Naive B cell (primary cell): ENCODE data around the gene KRTAP10-2. TPM values are rescaled to one million over a fixed set of nuclear protein-coding genes. Genes with fewer than 3 reads are reported as not detected.
"Not testable (repeated sequence)": the region's sequence is repeated elsewhere in the genome, so short reads cannot be mapped to it uniquely, and the experiment has no call there.

Source experiments
- ATAC-seq, 2 donors: fragments of 150-1000 bp; cut with Tn5 transposase; 2 replicates each; pipeline ENCODE4 v1.10.0; 2021; ENCODE audit warnings: low read depth in 2 of 2, mild to moderate bottlenecking in 2 of 2, moderate library complexity in 2 of 2
- DNase-seq: peaks from one replicate; pipeline ENCODE4 v3.0.0; 2022
- H3K27ac Mint-ChIP-seq, 6 donors: one replicate each; pipeline ENCODE4 v1.8.0; 2020 to 2022; ENCODE audit warnings: mild to moderate bottlenecking in 6 of 6, mixed read lengths in 6 of 6, moderate library complexity in 5 of 6, inconsistent platforms in 2 of 6
- H3K27me3 Mint-ChIP-seq, 3 donors: one replicate each; pipeline ENCODE4 v1.8.0; 2021 to 2022; ENCODE audit warnings: mixed read lengths in 3 of 3, mild to moderate bottlenecking in 1 of 3
- H3K36me3 Mint-ChIP-seq, 2 donors: one replicate each; pipeline ENCODE4 v1.8.0; 2020 to 2022; ENCODE audit warnings: mixed read lengths in 2 of 2, inconsistent platforms in 1 of 2, mild to moderate bottlenecking in 1 of 2
- H3K4me1 Mint-ChIP-seq, 3 donors: one replicate each; pipeline ENCODE4 v1.8.0; 2020 to 2022; ENCODE audit warnings: mixed read lengths in 3 of 3, inconsistent platforms in 1 of 3, mild to moderate bottlenecking in 1 of 3, moderate library complexity in 1 of 3
- H3K4me3 Mint-ChIP-seq, 8 donors: one replicate each; pipeline ENCODE4 v1.8.0; 2020 to 2022; ENCODE audit warnings: mild to moderate bottlenecking in 8 of 8, mixed read lengths in 8 of 8, moderate library complexity in 8 of 8, inconsistent platforms in 2 of 8
- H3K9me3 Mint-ChIP-seq, 7 donors: one replicate each; pipeline ENCODE4 v1.8.0; 2020 to 2022; ENCODE audit warnings: mixed read lengths in 7 of 7, mild to moderate bottlenecking in 5 of 7, inconsistent platforms in 2 of 7, moderate library complexity in 1 of 7
- polyA plus RNA-seq, 6 donors: library from polyadenylated mRNA; unstranded; fragments of 300-500 nt; fragmentation: Illumina TruSeq; gene quantifications; one replicate each; pipeline ENCODE4 v1.2.3, GENCODE V29; 2021; ENCODE audit warnings: low read depth in 6 of 6

KRTAP10-2 gene
- polyA plus RNA-seq, 6 donors from 2014 or later, result not detected

DNA sequence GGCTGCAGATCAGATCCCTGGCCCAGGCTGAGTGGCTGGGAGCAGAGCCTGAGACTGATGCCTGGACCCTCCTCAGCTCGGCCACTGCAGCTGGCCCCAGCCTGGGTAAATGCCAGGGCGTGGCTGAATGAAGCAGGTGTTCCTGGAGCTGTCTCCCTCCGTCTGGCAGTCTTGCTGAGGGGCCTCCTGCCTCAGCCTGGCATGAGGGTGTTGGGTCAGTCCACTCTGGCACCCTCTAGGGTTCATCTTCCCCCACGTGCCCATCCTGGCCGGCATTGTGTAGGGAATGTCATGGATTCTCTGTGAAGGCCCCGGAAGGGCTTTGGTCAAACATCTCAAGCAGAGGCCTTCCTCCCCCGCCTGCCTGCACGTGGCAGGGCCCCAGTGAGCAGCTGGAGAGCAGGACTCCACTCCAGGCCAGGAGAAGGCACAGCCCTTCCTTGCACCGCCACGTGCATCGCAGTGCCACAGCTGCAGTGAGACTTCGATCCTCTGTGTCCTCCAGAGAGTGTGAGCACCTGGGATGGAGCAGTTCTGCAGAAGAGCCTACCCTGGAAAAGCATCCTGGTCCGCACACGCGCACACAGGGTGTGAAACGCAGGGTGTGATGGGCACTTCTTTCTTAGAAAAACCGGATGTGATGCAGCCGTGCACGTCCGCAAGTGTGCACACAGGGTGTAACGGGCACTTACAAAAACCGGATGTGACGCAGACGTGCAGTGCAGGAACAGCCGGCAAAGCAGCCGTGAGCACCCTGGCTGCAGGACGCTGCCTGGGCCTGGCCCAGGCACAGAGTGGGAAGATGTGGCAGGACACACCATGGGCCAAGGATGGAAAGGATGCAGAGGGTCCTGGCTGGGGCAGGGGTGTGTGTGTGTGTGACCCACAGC lies 17.6 kb upstream of the KRTAP10-2 start:
- Mint-ChIP-seq H3K27me3 (peaks cover 13 to 35% (median 29%) of the 10 kb centered on the region in 3 donors), H3K9me3 (peaks cover 0 to 4% (median 3%) of the 10 kb centered on the region in 7 donors), H3K4me1 (peaks cover 12 to 23% (median 20%) of the 10 kb centered on the region in 3 donors), H3K4me3 (no peak overlapping the region), H3K27ac (peak overlapping the region in 1 of 6 donors; percentile 79), H3K36me3 (peaks cover 0 to 13% of the 10 kb centered on the region in 2 donors)
- ATAC-seq (no peak), DNase-seq (no peak)

DNA sequence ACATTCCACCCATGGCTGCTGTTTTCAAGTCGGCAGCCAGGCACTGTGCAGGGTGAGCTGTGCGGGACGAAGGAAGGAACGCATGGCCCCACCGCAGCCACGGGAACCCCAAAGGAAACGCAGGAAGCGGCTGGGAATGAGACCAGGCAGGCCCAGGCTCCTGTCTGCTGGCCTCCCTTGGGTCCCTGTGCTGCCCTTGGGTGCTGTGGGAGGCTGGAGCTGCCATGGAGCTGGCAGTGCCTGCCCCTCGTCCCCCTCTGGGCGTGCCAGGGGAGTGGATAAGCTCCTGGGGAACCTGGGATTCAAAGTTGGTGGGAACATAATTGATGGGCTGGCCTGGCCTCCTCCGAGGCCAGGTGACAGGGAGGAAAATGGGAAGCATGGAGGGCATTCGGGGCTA lies 17.0 kb upstream of the KRTAP10-2 start:
- ATAC-seq (no peak), DNase-seq (no peak)
- Mint-ChIP-seq H3K27ac (no peak overlapping the region), H3K9me3 (peaks cover 2 to 5% (median 3%) of the 10 kb centered on the region in 7 donors), H3K27me3 (peaks cover 13 to 29% (median 29%) of the 10 kb centered on the region in 3 donors), H3K36me3 (peaks cover 0 to 13% of the 10 kb centered on the region in 2 donors), H3K4me1 (peaks cover 12 to 23% (median 20%) of the 10 kb centered on the region in 3 donors), H3K4me3 (no peak overlapping the region)

DNA sequence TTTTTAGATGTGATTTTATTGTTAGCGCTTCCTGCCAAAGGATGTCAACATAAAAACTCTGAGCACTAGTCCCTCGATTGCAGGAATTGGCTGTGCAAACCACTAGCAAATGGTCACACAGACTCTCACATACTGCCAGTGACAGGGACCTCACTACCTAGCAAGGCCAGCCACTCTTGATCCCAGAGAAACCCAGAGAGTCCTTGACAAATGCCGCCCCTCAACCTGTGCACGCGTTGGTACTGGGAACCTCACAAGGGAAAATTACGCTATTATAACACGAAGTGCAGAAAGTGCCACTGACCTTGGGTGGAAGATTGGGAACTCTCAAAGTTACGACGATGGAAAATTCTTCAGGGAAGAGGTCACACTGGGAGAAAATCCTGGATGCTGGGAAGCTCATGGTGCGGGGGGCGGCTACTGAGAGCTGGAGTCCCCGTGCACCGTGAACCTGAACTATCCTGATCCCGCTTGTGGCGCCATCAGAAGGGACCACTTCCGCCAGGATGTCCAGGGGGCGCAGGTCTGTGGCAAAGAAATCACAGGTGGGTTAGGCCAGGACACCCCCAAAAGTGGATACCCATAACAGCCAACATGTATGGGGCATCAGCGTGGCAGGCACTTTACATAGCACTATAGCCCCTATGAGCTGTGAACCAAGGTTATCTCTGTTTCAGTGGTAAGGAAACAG lies 16.3 kb upstream of the KRTAP10-2 start:
- DNase-seq (no peak), ATAC-seq (no peak)
- peaks cover 8 to 23% (median 23%) of the 10 kb centered on the region in 3 donors for H3K27me3 Mint-ChIP-seq
- H3K36me3 Mint-ChIP-seq, result peaks cover 0 to 13% of the 10 kb centered on the region in 2 donors
- H3K9me3 Mint-ChIP-seq, result peaks cover 3 to 10% (median 5%) of the 10 kb centered on the region in 7 donors
- H3K4me1 Mint-ChIP-seq, result peaks cover 12 to 23% (median 20%) of the 10 kb centered on the region in 3 donors
- H3K27ac Mint-ChIP-seq, result peak overlapping the region in 3 of 6 donors; percentile 24 to 72 (median 65)
- H3K4me3 Mint-ChIP-seq, result no peak overlapping the region

DNA sequence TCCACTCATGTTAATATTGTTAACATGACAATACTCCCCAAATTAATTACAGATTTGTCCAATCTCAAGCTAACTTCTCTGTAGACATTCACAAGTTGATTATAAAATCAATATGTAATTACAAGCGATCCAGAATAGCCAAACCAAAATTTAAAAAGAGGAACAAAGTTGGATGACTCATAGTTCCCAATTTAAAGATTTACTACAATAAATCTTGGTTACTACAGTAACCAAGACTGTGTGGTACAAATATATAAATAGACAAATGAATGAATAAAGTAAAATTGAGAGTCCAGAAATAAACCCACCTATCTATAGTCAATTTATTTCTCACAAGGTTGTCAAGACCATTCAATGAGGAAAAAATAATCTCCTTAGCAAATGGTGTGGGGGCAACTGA lies 15.1 kb upstream of the KRTAP10-2 start:
- Mint-ChIP-seq H3K4me3 (peak overlapping the region in 2 of 8 donors; percentile 11 to 22), H3K27ac (peak overlapping the region in 5 of 6 donors; percentile 15 to 85 (median 40)), H3K4me1 (peaks cover 17 to 33% (median 26%) of the 10 kb centered on the region in 3 donors), H3K27me3 (peaks cover 4 to 16% (median 11%) of the 10 kb centered on the region in 3 donors), H3K9me3 (peaks cover 7 to 20% (median 11%) of the 10 kb centered on the region in 7 donors), H3K36me3 (peaks cover 7 to 8% of the 10 kb centered on the region in 2 donors)
- ATAC-seq, result peak; percentile 73 to 77
- peak; percentile 31 for DNase-seq

DNA sequence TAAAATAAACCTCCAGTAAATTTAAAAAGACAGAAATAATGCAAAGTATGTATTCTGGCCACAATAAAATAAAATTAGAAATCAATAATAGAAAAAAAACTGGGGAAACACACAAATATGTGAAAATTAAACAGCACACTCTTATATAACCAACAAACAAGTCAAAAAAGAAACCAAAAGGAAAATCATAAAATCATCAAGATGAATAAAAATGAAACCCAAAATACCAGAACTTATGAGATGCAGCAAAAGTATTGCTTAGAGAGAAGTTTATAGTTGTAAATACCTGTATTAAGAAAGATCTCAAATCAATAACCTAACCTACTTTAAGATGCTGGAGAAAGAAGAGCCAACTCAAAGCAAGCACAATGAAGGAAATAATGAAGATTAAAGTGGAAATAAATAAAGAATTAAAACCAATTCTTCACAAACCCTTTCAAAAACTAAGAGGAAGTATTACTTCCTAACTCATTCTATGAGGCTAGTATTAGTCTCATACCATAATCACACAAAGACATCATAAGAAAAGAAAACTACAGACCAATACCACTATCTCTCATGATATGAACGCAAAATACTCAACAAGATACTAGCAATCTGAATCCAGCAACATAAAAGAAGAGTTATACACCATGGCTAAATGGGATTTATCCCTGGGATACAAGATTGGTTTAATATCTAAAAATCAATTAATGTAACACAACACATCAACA lies 13.7 kb upstream of the KRTAP10-2 start:
- peaks cover 10 to 31% (median 15%) of the 10 kb centered on the region in 7 donors for H3K9me3 Mint-ChIP-seq
- ATAC-seq (peak; percentile 61), DNase-seq (peak; percentile 13)
- peaks cover 7 to 16% of the 10 kb centered on the region in 2 donors for H3K36me3 Mint-ChIP-seq
- H3K4me3 Mint-ChIP-seq, result peak overlapping the region in 7 of 8 donors; percentile 11 to 77 (median 53)
- H3K27me3 Mint-ChIP-seq, result peaks cover 0 to 11% (median 1%) of the 10 kb centered on the region in 3 donors
- H3K27ac Mint-ChIP-seq, result peak overlapping the region; percentile 44 to 92 (median 88)
- H3K4me1 Mint-ChIP-seq, result peaks cover 17 to 40% (median 28%) of the 10 kb centered on the region in 3 donors

DNA sequence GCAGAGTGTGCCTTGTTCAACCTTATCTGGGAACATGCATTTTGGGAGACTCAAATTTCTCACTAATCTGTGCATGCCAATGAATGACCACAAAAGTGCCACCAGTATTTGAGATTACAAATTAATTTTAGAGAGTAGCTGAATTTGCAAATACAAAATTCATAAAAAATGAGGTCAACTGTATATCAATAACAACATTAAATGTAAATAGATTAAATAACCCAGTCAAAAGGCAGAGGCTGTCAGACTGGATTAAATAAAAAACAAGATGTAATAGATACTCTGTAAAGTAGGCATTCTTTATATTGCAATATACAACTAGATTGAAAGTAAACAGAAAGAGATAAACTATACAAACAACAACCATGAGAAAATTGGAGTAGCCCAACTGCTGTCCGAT lies 12.8 kb upstream of the KRTAP10-2 start:
- H3K27me3 Mint-ChIP-seq, result peaks cover 0 to 5% (median 2%) of the 10 kb centered on the region in 3 donors
- H3K27ac Mint-ChIP-seq, result peak overlapping the region in 3 of 6 donors; percentile 12 to 92 (median 25)
- H3K4me1 Mint-ChIP-seq, result peaks cover 17 to 40% (median 28%) of the 10 kb centered on the region in 3 donors
- ATAC-seq, result no peak
- peaks cover 10 to 36% (median 16%) of the 10 kb centered on the region in 7 donors for H3K9me3 Mint-ChIP-seq
- peaks cover 7 to 10% of the 10 kb centered on the region in 2 donors for H3K36me3 Mint-ChIP-seq
- no peak for DNase-seq
- peak overlapping the region in 1 of 8 donors; percentile 61 for H3K4me3 Mint-ChIP-seq

DNA sequence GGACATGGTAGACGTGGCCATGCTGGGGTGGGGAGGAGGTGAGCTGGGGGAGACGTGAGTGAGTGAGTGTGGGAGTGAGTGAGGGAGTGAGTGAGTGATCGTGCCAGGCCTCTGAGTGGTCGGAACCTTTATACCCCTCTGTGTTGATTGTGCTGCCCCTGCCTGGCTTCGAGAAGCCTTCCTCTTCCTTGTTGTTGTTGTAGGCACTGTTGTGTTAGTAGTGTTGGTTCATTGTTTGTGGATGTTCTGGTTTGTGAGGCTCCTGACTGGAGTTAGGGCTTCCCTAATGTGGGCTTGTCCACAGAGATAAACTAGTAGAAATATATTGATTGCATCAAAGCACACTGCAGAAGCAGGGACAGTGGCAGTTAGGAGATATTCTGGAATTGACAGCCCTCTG lies 7.4 kb upstream of the KRTAP10-2 start, which contains the start of gene KRTAP10-3:
KRTAP10-3 (minus strand) TSS at position 101 of the 400 bp plus-strand sequence; CDS start at position 21, 80 bp downstream.
- H3K27me3 Mint-ChIP-seq, result peaks cover 7 to 46% (median 38%) of the 10 kb centered on the region in 3 donors
- peak within 1 kb of the TSS in 1 of 8 donors; percentile 13 for H3K4me3 Mint-ChIP-seq
- H3K9me3 Mint-ChIP-seq, result peaks cover 10 to 40% (median 20%) of the 10 kb centered on the region in 7 donors
- H3K27ac Mint-ChIP-seq, result peak within 1 kb of the TSS in 1 of 6 donors; percentile 79
- no peak for ATAC-seq
- peaks cover 12 to 22% (median 15%) of the 10 kb centered on the region in 3 donors for H3K4me1 Mint-ChIP-seq
- H3K36me3 Mint-ChIP-seq, result peaks cover 7 to 21% of the 10 kb centered on the region in 2 donors
- DNase-seq, result no peak

DNA sequence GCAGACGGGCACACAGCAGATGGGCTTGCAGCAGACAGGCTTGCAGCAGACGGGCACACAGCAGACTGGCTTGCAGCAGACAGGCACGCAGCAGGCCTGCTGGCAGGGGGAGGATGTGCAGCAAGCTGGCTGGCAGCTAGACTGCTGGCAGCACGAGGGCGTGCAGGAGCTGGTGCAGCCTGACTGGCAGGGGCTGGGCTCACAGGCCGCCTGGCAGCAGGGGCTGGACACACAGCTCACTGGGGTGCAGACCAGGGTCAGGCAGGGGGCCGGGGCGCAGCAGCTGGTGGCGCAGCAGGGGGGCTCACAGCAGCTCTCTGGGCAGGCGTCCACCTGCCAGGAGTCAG lies 7.0 kb upstream of the KRTAP10-2 start:
- ATAC-seq, H3K4me3 Mint-ChIP-seq, H3K27ac Mint-ChIP-seq, DNase-seq: not testable (repeated sequence)
- Mint-ChIP-seq H3K27me3 (peaks cover 9 to 50% (median 38%) of the 10 kb centered on the region in 3 donors), H3K9me3 (peaks cover 10 to 41% (median 20%) of the 10 kb centered on the region in 7 donors), H3K36me3 (peaks cover 7 to 21% of the 10 kb centered on the region in 2 donors), H3K4me1 (peaks cover 12 to 22% (median 15%) of the 10 kb centered on the region in 3 donors)

DNA sequence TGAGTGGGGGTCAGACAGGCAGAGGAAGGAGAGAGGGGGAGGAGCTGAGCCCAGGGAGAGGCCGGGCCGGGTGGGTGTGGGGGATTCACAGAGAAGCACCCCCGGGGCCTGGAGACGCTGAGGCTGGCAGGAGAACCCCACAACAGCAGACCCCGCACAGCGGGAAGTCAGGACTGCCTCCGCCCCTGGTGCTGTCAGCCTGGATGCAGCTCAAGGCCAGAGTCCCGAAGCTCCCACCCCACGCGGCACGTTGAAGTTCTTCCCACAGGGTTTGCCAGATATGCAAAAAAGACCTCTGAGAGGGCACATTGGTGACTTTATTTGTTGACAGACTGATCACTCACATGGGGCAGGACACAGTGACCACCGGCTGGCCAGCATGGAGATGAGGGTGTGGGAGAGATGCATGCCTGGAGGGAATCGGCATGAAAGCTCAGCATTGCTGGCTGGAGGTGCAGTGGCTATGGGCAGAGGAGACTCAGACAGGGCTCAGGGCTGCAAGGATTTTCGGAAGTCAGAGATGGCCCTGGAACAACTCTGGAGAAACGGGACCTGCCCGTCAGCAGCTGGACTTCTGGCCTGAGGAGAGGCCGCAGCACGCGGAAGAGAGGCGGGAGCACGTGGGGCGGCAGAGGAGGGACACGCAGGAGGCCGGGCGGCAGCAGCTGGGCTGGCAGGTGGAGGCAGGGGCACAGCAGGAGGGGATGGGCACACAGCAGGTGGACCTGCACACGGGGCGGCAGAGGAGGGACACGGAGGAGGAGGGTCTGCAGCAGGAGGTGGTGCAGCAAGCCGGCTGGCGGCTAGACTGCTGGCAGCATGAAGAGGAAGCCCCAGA lies 6.4 kb upstream of the KRTAP10-2 start:
- Mint-ChIP-seq H3K9me3 (peaks cover 5 to 35% (median 17%) of the 10 kb centered on the region in 7 donors), H3K4me3 (no peak overlapping the region), H3K27ac (no peak overlapping the region), H3K4me1 (peaks cover 12 to 22% (median 15%) of the 10 kb centered on the region in 3 donors), H3K36me3 (peaks cover 7 to 21% of the 10 kb centered on the region in 2 donors), H3K27me3 (peaks cover 12 to 56% (median 38%) of the 10 kb centered on the region in 3 donors)
- ATAC-seq (no peak), DNase-seq (no peak)

DNA sequence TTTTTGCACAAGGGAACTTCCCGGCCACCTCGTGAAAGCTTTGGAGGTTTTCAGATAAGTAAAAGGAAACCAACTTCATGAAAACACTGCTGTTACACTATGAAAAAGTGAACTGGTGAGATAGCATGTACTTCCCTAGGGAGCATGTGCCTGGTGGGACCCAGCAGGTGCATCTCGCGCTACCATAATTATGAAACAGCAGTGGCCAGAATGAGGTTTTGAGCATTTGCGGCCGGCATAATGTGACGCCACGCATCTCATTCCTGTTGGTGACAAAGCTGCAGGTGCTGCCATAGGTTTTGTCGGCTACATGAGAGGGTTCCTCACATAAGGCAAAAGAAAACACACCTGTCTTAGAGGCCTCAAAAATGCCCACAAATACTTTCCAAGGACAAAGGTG lies 5.6 kb upstream of the KRTAP10-2 start:
- H3K27ac Mint-ChIP-seq, result peak overlapping the region in 2 of 6 donors; percentile 49 to 58

DNA sequence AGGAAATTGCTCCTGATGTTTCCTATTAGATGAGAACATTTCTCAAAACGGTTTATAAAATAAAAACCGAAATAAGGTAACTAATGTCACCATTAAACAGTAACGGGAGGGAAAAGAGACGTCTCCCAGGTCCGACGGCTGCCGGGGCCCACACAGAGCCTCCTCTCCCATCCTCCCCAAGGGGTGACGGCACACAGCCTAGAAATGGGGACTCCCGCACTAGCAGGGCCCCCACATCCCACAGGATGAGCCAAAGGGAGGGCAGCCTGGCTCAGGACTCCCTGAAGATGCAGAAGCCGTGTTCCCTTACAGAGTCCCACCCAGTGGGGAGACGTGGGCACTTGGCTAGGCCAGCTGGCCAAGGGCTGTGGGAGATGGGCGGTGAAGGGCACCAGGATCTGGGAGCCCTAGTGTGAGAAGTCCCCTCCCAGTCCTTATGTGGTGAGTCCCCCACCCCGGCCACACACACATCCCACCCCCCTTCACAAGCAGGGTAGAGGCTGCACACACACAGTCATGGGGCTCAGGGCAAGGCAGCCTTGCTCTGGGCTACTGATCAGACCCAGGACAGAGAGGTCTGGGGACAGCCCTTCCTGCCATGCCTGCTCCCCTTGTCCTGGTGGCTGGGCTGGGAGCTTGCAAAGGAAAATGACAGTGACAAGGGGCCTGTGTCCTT lies 4.0 kb upstream of the KRTAP10-2 start:
- Mint-ChIP-seq H3K36me3 (peaks cover 0 to 14% of the 10 kb centered on the region in 2 donors), H3K9me3 (peaks cover 0 to 19% (median 6%) of the 10 kb centered on the region in 7 donors), H3K4me1 (peaks cover 5 to 10% (median 5%) of the 10 kb centered on the region in 3 donors), H3K27me3 (peaks cover 12 to 76% (median 56%) of the 10 kb centered on the region in 3 donors), H3K4me3 (no peak overlapping the region), H3K27ac (no peak overlapping the region)
- DNase-seq (no peak), ATAC-seq (no peak)

More for the DNA sequence above, 5.6 kb upstream of the KRTAP10-2 start:
- ATAC-seq, result peak; percentile 46 to 70
- Mint-ChIP-seq H3K36me3 (peaks cover 1 to 21% of the 10 kb centered on the region in 2 donors), H3K4me1 (peaks cover 11 to 17% (median 13%) of the 10 kb centered on the region in 3 donors), H3K9me3 (peaks cover 5 to 28% (median 13%) of the 10 kb centered on the region in 7 donors), H3K4me3 (peak overlapping the region in 1 of 8 donors; percentile 31), H3K27me3 (peaks cover 12 to 60% (median 40%) of the 10 kb centered on the region in 3 donors)
- no peak for DNase-seq
